A172 (cell line): Measurements from ENCODE around the gene GRAMD1A. TPM values are rescaled to one million over a fixed set of nuclear protein-coding genes. Genes with fewer than 3 reads are reported as not detected.

Experiments
- DNase-seq: peaks from one replicate; pipeline ENCODE4 v3.0.0-alpha.2; 2015; ENCODE audit warnings: low spot score
- total RNA-seq: library from RNA; depleted of rRNA; stranded (reverse); fragments of >200 nt; shearing (Covaris generic); gene quantifications from 2 replicates; pipeline ENCODE4 v1.2.3, GENCODE V29; 2014

GRAMD1A gene
- total RNA-seq, 1 experiment from 2014 or later, result 26.9 TPM

DNA sequence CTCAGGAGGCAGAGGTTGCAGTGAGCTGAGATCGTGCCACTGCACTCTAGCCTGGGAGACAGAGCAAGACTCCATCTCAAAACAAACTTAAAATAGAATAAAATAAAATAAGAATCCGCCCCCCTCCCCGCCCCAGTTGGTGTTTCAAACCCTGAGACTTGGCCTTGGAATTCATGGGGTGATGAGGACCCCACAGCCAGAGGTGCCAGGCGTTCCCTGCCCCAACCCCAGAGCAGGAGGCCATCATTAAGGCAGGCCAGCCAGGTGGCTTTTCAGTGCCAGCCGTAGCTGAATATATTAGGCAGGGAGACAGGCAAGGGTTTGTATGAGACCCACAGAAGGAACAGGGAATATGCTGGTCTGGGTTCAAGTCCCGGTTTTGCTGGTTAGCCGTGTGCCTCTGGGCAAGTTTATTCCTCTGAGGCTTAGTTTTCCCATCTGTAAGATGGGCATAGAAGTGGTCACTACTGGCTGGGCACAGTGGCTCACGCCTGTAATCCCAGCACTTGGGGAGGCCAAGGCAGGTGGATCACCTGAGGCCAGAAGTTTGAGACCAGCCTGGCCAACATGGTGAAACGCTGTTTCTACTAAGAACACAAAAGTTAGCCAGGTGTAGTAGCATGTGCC lies 53.7 kb downstream of the GRAMD1A start:
- DNase-seq, result no peak

DNA sequence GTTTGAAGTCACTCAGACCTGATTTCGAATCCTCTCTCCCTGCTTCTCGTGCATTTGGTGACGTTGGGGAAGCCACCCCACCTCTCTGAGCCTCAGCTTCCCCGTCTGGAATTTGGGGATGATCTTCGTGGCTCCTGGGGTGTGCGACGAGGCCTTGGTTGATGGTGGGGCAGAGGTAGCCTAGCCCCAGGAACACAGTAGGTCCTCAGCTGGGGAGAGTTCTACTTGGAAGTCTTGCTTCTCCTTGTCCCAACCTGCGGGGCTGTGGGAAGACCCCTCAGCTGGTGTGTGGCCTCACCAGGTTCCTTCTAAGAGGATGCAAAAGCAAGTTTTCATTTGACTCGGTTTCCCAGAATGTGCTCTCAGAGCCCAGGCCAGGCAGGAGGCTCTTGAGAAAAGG lies 54.5 kb downstream of the GRAMD1A start:
- no peak for DNase-seq

DNA sequence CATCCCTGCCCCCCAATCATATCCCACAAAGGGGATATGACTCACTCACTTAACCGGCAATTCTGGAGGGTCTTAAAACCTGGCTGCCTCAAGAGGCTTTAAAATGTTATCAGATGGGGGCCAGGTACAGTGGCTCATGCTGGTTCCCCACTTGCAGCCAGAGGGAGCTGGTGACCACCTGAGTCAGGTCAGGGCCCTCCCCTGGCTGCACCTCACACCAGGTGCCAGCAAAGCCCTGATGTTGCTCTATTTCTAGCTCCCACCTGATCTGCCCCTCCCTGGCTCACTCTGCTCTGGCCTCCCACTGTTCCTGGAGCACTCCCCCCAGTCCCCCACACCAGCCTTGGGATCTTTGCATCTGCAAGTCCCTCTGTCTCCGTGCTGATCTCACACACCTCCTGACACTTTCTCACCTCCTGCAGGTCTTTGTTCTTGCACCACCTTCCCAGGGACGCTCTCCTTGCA lies 55.6 kb downstream of the GRAMD1A start:
- DNase-seq, result no peak

- no peak for DNase-seq
Measured at GRCh38 chr19:35056513-35057063, 56.5 kb downstream of the GRAMD1A start.

- DNase-seq, result no peak
Measured at GRCh38 chr19:35058370-35058769, 58.2 kb downstream of the GRAMD1A start.

GRCh38 chr19:35059006-35059798 lies 59.1 kb downstream of the GRAMD1A start:
- DNase-seq, result no peak

DNA sequence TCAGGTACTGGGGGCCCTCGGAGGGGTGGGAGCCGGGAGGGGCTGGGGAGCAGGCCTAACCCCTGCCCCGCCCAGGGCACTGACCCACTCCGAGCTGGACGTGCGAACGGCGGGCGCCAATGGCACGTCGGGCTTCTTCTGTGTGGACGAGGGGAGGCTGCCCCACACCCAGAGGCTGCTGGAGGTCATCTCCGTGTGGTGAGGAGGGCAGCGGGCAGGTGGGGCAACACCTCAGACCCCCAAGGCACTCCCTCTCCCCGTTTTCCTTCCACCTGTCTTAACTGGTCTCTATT lies 59.6 kb downstream of the GRAMD1A start:
- DNase-seq, result no peak

DNA sequence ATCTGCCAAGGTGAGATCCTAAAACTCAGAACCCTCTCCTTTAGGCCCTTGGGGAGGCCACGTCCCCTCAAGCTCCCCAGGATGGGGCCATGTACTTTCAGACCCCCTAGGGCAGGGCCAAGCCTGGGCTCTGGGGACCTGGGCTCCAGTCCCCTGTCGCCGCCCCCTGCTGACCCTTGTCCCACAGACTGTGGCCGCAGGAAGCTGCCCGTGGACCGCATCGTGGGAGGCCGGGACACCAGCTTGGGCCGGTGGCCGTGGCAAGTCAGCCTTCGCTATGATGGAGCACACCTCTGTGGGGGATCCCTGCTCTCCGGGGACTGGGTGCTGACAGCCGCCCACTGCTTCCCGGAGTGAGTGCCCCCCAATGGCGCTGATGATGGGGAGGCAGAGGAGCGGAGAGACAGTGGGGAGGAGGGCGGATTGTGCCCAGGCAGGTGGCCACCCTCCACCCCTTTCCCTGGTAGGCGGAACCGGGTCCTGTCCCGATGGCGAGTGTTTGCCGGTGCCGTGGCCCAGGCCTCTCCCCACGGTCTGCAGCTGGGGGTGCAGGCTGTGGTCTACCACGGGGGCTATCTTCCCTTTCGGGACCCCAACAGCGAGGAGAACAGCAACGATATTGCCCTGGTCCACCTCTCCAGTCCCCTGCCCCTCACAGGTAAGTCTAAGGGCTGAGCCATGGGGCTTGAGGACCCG lies 60.2 kb downstream of the GRAMD1A start:
- DNase-seq, result no peak

DNA sequence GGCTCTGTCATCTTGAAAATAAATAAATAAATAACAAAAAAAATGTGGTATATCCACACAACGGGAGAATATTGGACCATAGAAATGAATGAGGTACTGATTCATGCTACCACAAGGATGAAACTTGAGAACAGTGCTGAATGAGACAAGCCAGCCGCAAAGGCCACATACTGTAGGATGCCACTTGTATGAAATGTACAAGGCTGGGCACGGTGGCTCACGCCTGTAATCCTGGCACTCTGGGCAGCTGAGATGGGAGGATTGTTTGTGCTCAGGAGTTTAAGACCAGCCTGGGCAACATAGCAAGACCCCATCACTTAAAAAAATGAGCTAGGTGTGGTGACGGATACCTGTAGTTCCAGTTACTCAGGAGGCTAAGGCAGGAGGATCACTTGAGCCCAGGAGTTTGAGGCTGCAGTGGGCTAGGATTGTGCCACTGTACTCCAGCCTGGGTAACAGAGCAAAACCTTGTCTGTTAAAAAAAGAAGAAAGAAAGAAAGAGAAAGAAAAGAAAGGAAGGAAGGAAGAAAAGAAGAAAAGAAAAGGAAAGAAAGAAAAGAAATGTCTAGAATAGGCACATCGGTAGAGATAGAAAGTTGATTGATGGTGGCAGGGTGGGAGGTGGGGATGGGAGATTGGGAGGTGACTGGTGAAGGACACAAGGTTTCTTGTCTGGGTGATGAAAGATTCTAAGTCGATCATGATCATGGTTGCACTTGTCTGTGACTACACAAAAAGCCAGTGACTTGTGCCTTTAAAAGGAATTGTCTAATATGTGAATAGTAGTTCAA lies 61.7 kb downstream of the GRAMD1A start:
- no peak for DNase-seq

GRCh38 chr19:35062942-35063341 lies 62.8 kb downstream of the GRAMD1A start:
- no peak for DNase-seq

DNA sequence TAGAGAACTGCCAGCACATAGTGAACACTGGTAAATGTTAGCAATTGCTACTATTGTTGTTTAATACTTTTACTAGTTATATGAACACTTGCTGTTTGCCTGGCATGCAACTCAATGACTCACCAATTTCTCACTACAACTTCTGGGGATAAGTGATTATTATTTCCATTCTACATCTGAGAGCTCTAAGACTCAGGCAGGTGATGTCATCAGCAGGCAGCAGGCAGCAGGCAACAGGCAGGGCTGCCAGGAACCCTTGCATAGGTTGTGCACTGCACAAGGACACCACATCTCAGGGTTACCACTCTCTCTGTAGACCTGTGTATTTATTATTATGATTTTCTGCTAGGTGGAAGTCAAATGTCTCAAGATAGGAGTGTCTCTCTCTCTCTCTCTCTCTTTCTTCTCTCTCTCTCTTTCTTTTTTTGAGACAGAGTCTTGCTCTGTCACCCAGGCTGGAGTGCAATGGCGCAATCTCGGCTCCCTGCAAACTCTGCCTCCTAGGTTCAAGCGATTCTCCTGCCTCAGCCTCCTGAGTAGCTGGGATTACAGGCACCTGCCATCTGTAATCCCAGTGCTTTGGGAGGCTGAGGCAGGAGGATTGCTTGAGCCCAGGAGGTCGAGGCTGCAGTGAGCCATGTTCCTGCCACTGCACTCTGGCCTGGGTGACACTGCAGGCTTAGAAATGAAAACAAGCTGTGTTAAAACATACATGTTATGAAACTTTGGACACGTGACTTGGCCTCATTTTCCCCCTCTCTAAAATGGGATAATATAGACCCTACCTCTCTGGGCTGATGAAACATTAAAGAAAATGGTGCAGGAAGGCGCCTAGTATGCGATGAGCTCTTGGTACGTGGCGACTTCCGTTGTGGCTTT lies 64.1 kb downstream of the GRAMD1A start:
- DNase-seq, result peak; percentile 78

DNA sequence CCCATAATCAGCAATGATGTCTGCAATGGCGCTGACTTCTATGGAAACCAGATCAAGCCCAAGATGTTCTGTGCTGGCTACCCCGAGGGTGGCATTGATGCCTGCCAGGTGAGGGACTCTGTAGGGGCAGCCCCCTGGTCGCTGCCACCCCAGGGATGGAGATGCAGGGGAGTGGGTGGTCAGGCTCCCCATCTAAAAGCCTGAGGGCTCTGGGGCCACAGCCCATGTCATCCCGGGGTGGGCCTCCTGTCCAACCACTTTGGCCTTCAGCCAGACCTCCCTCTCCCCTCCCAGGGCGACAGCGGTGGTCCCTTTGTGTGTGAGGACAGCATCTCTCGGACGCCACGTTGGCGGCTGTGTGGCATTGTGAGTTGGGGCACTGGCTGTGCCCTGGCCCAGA lies 65.5 kb downstream of the GRAMD1A start:
- DNase-seq, result no peak

DNA sequence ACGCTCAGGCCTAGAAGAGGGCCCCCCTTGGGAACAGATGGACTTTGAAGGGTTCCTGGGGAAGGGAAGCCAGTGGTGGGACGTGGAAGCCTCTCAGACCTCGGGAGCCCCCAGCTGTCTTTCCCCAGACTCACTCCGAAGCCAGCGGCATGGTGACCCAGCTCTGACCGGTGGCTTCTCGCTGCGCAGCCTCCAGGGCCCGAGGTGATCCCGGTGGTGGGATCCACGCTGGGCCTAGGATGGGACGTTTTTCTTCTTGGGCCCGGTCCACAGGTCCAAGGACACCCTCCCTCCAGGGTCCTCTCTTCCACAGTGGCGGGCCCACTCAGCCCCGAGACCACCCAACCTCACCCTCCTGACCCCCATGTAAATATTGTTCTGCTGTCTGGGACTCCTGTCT lies 66.0 kb downstream of the GRAMD1A start:
- DNase-seq, result no peak

- DNase-seq, result peak; percentile 76
Measured at GRCh38 chr19:35066691-35067563, 66.8 kb downstream of the GRAMD1A start.

GRCh38 chr19:35068941-35069634 lies 69.0 kb downstream of the GRAMD1A start:
- no peak for DNase-seq

- DNase-seq, result no peak
Measured at GRCh38 chr19:35069696-35070095, 69.6 kb downstream of the GRAMD1A start.

DNA sequence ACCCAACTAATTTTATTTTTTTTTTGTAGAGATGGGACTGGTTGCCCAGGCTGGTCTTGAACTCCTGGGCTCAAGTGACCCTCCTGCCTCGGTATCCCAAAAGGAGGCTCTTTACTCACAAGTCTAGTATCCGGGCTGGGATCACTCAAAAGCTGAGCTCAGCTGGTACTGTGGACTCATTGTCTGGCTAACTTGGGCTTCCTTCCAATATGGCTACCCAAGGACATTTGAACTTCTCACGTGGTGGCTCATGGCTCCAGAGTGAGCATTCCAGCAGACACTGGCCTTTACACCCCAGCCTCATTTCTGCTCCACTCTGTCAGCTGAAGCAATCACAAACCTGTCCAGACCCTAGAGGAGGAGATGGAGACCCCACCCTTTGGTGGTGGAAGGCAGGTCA lies 70.3 kb downstream of the GRAMD1A start:
- DNase-seq, result no peak

- DNase-seq, result no peak
Measured at GRCh38 chr19:35073516-35073915, 73.4 kb downstream of the GRAMD1A start.

- no peak for DNase-seq
Measured at GRCh38 chr19:35073941-35074340, 73.8 kb downstream of the GRAMD1A start.
